ENCODE results near the gene YARS2. TPM values are rescaled to one million over a fixed set of nuclear protein-coding genes. Genes with fewer than 3 reads are reported as not detected.

The YARS2 gene
- total RNA-seq, 1 donor = 23.9 TPM

DNA sequence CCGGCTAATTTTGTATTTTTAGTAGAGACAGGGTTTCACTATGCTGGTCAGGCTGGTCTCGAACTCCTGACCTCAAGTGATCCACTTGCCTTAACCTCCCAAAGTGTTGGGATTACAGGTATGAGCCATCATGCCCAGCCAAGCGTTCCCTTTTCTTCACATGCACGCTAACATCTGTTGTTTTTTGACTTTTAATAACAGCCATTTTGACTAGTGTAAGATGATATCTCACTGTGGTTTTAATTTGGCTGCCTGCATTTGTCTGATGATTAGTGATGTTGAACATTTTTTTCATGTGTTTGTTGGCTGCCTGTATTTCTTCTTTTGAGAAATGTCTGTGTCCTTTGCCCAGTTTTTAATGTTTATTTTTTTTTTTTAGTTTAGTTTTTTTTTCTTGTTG is 10.2 kb upstream of the YARS2 start:
- Histone ChIP-seq H3K36me3 (ENCODE audit: insufficient read depth, low read length) (no peaks in the 10 kb centered on the region), H2AFZ (ENCODE audit: low read length) (no peak overlapping the region), H3K79me2 (ENCODE audit: insufficient read depth, low read length) (no peaks in the 10 kb centered on the region), H3K4me3 (ENCODE audit: insufficient read depth, low read length) (no peak overlapping the region), H3K9me3 (ENCODE audit: low read depth, low read length) (no peaks in the 10 kb centered on the region), H3K4me1 (ENCODE audit: insufficient read depth, low read length) (no peaks in the 10 kb centered on the region), H3K27ac (ENCODE audit: low read depth, low read length) (no peak overlapping the region), H4K20me1 (ENCODE audit: insufficient read depth, low read length) (no peaks in the 10 kb centered on the region), H3K4me2 (ENCODE audit: insufficient read depth, low read length) (no peak overlapping the region), H3K27me3 (ENCODE audit: insufficient read depth, low read length) (no peaks in the 10 kb centered on the region)
- no peak for DNase-seq (ENCODE audit: insufficient read length, low spot score, missing footprints)
- no peak for TF ChIP-seq CTCF (IDR thresholded peaks at IDR 0.05; ENCODE audit: extremely low read depth, low read depth, low read length)

DNA sequence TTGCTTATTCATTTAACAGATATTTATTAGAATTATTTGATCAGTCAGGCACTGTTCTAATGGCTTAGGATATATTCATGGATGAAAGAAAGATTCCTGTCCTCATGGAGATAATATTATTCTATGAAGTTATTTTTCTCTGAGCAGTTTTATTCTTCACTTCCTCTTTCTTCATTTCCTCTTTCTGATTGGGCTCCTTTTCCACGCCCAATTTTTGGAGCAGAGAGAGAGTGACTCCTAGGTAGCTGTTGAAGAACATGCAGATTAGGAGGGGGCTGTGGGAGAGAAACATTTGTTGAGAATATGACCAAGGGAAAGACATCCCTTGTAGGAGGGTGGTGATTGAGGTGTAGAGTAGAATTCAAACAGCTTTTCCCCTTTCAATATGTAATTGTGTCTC is 6.0 kb upstream of the YARS2 start:
- no peaks in the 10 kb centered on the region for H4K20me1 ChIP-seq (ENCODE audit: insufficient read depth, low read length)
- H2AFZ ChIP-seq (ENCODE audit: low read length) = no peak overlapping the region
- H3K4me3 ChIP-seq (ENCODE audit: insufficient read depth, low read length) = no peak overlapping the region
- no peaks in the 10 kb centered on the region for H3K27me3 ChIP-seq (ENCODE audit: insufficient read depth, low read length)
- DNase-seq (ENCODE audit: insufficient read length, low spot score, missing footprints) = no peak
- no peak overlapping the region for H3K27ac ChIP-seq (ENCODE audit: low read depth, low read length)
- no peaks in the 10 kb centered on the region for H3K36me3 ChIP-seq (ENCODE audit: insufficient read depth, low read length)
- no peak for TF ChIP-seq CTCF (IDR thresholded peaks at IDR 0.05; ENCODE audit: extremely low read depth, low read depth, low read length)
- no peak overlapping the region for H3K4me2 ChIP-seq (ENCODE audit: insufficient read depth, low read length)
- no peaks in the 10 kb centered on the region for H3K79me2 ChIP-seq (ENCODE audit: insufficient read depth, low read length)
- no peaks in the 10 kb centered on the region for H3K9me3 ChIP-seq (ENCODE audit: low read depth, low read length)
- no peaks in the 10 kb centered on the region for H3K4me1 ChIP-seq (ENCODE audit: insufficient read depth, low read length)

DNA sequence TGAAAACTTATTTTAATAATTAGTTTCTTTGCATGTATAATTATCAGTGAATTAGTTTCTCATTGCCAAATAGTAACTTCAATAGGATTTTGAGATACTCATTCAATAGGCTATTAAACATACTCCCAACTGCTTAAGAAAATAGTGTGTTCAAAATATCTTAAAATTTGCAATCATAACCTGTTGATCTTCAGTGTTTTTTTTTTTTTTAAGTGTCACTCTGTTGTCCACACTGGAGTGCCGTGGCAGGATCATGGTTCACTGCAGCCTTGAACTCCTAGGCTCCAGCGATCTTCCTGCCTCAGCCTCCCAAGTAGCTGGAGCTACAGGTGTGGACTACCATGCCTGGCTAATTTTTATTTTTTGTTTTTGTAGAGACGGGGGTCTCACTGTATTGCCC is 1.5 kb upstream of the YARS2 start:
- no peak overlapping the region for H3K27ac ChIP-seq (ENCODE audit: low read depth, low read length)
- TF ChIP-seq CTCF (IDR thresholded peaks at IDR 0.05; ENCODE audit: extremely low read depth, low read depth, low read length) = no peak
- DNase-seq (ENCODE audit: insufficient read length, low spot score, missing footprints) = no peak
- peaks cover 11% of the 10 kb centered on the region for H3K36me3 ChIP-seq (ENCODE audit: insufficient read depth, low read length)
- no peak overlapping the region for H3K4me2 ChIP-seq (ENCODE audit: insufficient read depth, low read length)
- peaks cover 12% of the 10 kb centered on the region for H3K4me1 ChIP-seq (ENCODE audit: insufficient read depth, low read length)
- no peak overlapping the region for H3K4me3 ChIP-seq (ENCODE audit: insufficient read depth, low read length)
- H3K27me3 ChIP-seq (ENCODE audit: insufficient read depth, low read length) = no peaks in the 10 kb centered on the region
- H4K20me1 ChIP-seq (ENCODE audit: insufficient read depth, low read length) = no peaks in the 10 kb centered on the region
- H3K9me3 ChIP-seq (ENCODE audit: low read depth, low read length) = no peaks in the 10 kb centered on the region
- H2AFZ ChIP-seq (ENCODE audit: low read length) = no peak overlapping the region
- peaks cover 27% of the 10 kb centered on the region for H3K79me2 ChIP-seq (ENCODE audit: insufficient read depth, low read length)

- Histone ChIP-seq H3K27ac (ENCODE audit: low read depth, low read length) (peak overlapping the region; percentile 85), H3K9me3 (ENCODE audit: low read depth, low read length) (no peaks in the 10 kb centered on the region), H3K27me3 (ENCODE audit: insufficient read depth, low read length) (no peaks in the 10 kb centered on the region), H3K36me3 (ENCODE audit: insufficient read depth, low read length) (peaks cover 17% of the 10 kb centered on the region), H3K4me2 (ENCODE audit: insufficient read depth, low read length) (peak overlapping the region; percentile 100), H4K20me1 (ENCODE audit: insufficient read depth, low read length) (no peaks in the 10 kb centered on the region), H3K4me1 (ENCODE audit: insufficient read depth, low read length) (peaks cover 12% of the 10 kb centered on the region), H2AFZ (ENCODE audit: low read length) (peak overlapping the region; percentile 97), H3K79me2 (ENCODE audit: insufficient read depth, low read length) (peaks cover 30% of the 10 kb centered on the region), H3K4me3 (ENCODE audit: insufficient read depth, low read length) (peak overlapping the region; percentile 83)
- DNase-seq (ENCODE audit: insufficient read length, low spot score, missing footprints) = no peak
- TF ChIP-seq CTCF (IDR thresholded peaks at IDR 0.05; ENCODE audit: extremely low read depth, low read depth, low read length) = no peak
Measured at GRCh38 chr12:32756476-32757066, 874 bp upstream of the YARS2 start.
